HepG2 (cell line): Measurements from ENCODE around the gene PSKH1. TPM values are rescaled to one million over a fixed set of nuclear protein-coding genes. Genes with fewer than 3 reads are reported as not detected.

ENCODE experiments used
- GFI1 ChIP-seq: sonication (generic); formaldehyde crosslinking; IDR thresholded peaks from 2 replicates; pipeline ENCODE4 v1.5.0; 2020; ENCODE audit warnings: missing genetic modification reagents, mild to moderate bottlenecking, borderline replicate concordance
- HOXA3 ChIP-seq: sonication (generic); formaldehyde crosslinking; IDR thresholded peaks from 2 replicates; pipeline ENCODE4 v1.5.0; 2020; ENCODE audit warnings: missing genetic modification reagents
- KDM5B ChIP-seq: sonication (generic); formaldehyde crosslinking; IDR thresholded peaks from 2 replicates; pipeline ENCODE4 v1.4.0; 2020; ENCODE audit warnings: missing genetic modification reagents, mild to moderate bottlenecking, borderline replicate concordance
- KLF12 ChIP-seq: sonication (generic); formaldehyde crosslinking; IDR thresholded peaks from 2 replicates; pipeline ENCODE4 v1.4.0; 2020; ENCODE audit warnings: missing genetic modification reagents, borderline replicate concordance
- MXI1 ChIP-seq: IDR thresholded peaks from 3 replicates; pipeline ENCODE4 v1.6.1; 2012; ENCODE audit warnings: low read depth, low read length, inconsistent platforms, borderline replicate concordance
- NFKB2 ChIP-seq: sonication (generic); formaldehyde crosslinking; IDR thresholded peaks from 2 replicates; pipeline ENCODE4 v1.4.0; 2020; ENCODE audit warnings: missing genetic modification reagents, borderline replicate concordance
- NFYB ChIP-seq: sonication (generic); formaldehyde crosslinking; IDR thresholded peaks from 2 replicates; pipeline ENCODE4 v1.4.0; 2020; ENCODE audit warnings: missing genetic modification reagents
- SP140L ChIP-seq: sonication (generic); formaldehyde crosslinking; IDR thresholded peaks from 2 replicates; pipeline ENCODE4 v1.4.0; 2020; ENCODE audit warnings: missing genetic modification reagents, borderline replicate concordance
- SRSF4 ChIP-seq: fragments of 200-400 bp; formaldehyde crosslinking; IDR thresholded peaks from one replicate; pipeline ENCODE4 v1.6.1; 2018; ENCODE audit warnings: mild to moderate bottlenecking, low read depth, low read length, moderate library complexity; ENCODE audit not compliant: poor library complexity, severe bottlenecking
- TBX3 ChIP-seq: fragments of 450-650 bp; IDR thresholded peaks from 2 replicates; pipeline ENCODE4 v1.6.1; 2017; ENCODE audit warnings: antibody characterized with exemption, mild to moderate bottlenecking, inconsistent platforms, borderline replicate concordance
- THAP11 ChIP-seq: IDR thresholded peaks from 2 replicates; pipeline ENCODE4 v1.6.1; 2016; ENCODE audit warnings: missing biosample characterization, missing genetic modification reagents
- WIZ ChIP-seq: sonication (generic); formaldehyde crosslinking; IDR thresholded peaks from 2 replicates; pipeline ENCODE4 v1.5.1; 2020; ENCODE audit warnings: mild to moderate bottlenecking, missing genetic modification reagents
- YEATS4 ChIP-seq: sonication (generic); formaldehyde crosslinking; IDR thresholded peaks from 2 replicates; pipeline ENCODE4 v1.4.0; 2020; ENCODE audit warnings: missing genetic modification reagents, borderline replicate concordance
- ZBTB7B ChIP-seq: sonication (generic); formaldehyde crosslinking; IDR thresholded peaks from 2 replicates; pipeline ENCODE4 v1.4.0; 2020; ENCODE audit warnings: missing genetic modification reagents
- ZFP36L1 ChIP-seq: sonication (generic); formaldehyde crosslinking; IDR thresholded peaks from 2 replicates; pipeline ENCODE4 v1.8.0; 2022; ENCODE audit warnings: mild to moderate bottlenecking, missing genetic modification reagents, moderate library complexity
- ZFY ChIP-seq: sonication (generic); formaldehyde crosslinking; IDR thresholded peaks from 2 replicates; pipeline ENCODE4 v1.4.0; 2020; ENCODE audit warnings: missing genetic modification reagents
- ZNF143 ChIP-seq: sonication (generic); formaldehyde crosslinking; IDR thresholded peaks from 2 replicates; pipeline ENCODE4 v1.4.0; 2020; ENCODE audit warnings: missing genetic modification reagents
- ZNF569 ChIP-seq: sonication (generic); formaldehyde crosslinking; IDR thresholded peaks from 2 replicates; pipeline ENCODE4 v1.5.0; 2020; ENCODE audit warnings: mild to moderate bottlenecking, missing genetic modification reagents, moderate library complexity, borderline replicate concordance
- ZNF605 ChIP-seq: sonication (generic); formaldehyde crosslinking; IDR thresholded peaks from 2 replicates; pipeline ENCODE4 v1.8.0; 2022; ENCODE audit warnings: mild to moderate bottlenecking, missing genetic modification reagents
- ZNF607 ChIP-seq: sonication (generic); formaldehyde crosslinking; IDR thresholded peaks from 2 replicates; pipeline ENCODE4 v1.5.1; 2020; ENCODE audit warnings: missing genetic modification reagents, mild to moderate bottlenecking, borderline replicate concordance
- polyA plus RNA-seq, 8 experiments: library from polyadenylated mRNA; depleted of rRNA in 3 of 8; stranded (reverse) in 7 of 8; unstranded in 1 of 8; fragments of >200 nt; fragmentation: Illumina TruSeq in 4 of 8; extraction: Trizol in 4 of 8; gene quantifications; 2 replicates each; pipeline versions ENCODE4 v1.2.1 to v1.2.3, GENCODE V29; 2011 to 2016; ENCODE audit warnings: low read depth in 4 of 8, missing spikeins in 1 of 8, mixed read lengths in 1 of 8; ENCODE audit not compliant: insufficient read depth in 1 of 8
- total RNA-seq, 5 experiments: library from RNA; depleted of rRNA; stranded (reverse); fragments of >200 nt; fragmentation: Illumina TruSeq; extraction: Trizol; gene quantifications; 2 replicates each; pipeline ENCODE4 v1.2.3, GENCODE V29; 2016; ENCODE audit warnings: low read depth in 1 of 5
- TF ChIP-seq, protein P1 (sequence below): sonication (generic); formaldehyde crosslinking; IDR thresholded peaks from 2 replicates; pipeline ENCODE4 v1.4.0; 2020; ENCODE audit warnings: missing genetic modification reagents, borderline replicate concordance
- TF ChIP-seq, protein P2 (sequence below): sonication (generic); formaldehyde crosslinking; IDR thresholded peaks from 2 replicates; pipeline ENCODE4 v1.4.0; 2020; ENCODE audit warnings: mild to moderate bottlenecking, missing genetic modification reagents
- TF ChIP-seq, protein P3 (sequence below): sonication (generic); formaldehyde crosslinking; conservative IDR thresholded peaks from 2 replicates; pipeline ENCODE4 v1.4.0; 2020; ENCODE audit warnings: missing genetic modification reagents
- TF ChIP-seq, protein P4 (sequence below): sonication (generic); formaldehyde crosslinking; IDR thresholded peaks from 2 replicates; pipeline ENCODE4 v1.8.0; 2022; ENCODE audit warnings: mild to moderate bottlenecking, missing genetic modification reagents; ENCODE audit not compliant: insufficient replicate concordance

The PSKH1 gene
- total and polyA plus RNA-seq, 2 of the 13 experiments (the other 11 are each of a cell fraction or from before 2014, with no cell fraction given), result 8.4 to 19.1 TPM

DNA sequence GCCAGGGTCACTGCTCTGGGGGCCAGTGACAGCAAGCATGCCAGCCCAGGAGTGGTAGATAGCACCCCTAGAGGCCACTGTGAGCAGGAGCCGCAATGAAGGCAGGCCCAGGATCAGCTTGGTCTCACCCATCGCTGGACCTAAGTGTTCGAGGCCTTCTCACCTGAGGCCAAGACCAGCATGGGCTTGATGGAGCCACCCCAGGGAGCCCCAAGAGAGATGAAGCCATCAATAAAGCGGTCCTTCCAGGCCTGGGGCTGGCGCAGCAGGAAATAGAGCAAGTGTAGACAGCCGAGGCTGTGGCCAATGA, 49.1 kb downstream of the PSKH1 start (continued):
- TF ChIP-seq TBX3 (no peak), ZFP36L1 (CRISPR knock-in tag) (no peak), KLF12 (CRISPR knock-in tag) (0 out of 2 replicates have a peak, but pooled peaks have one; percentile 15), NFYB (no peak), SP140L (CRISPR knock-in tag) (no peak), NFKB2 (CRISPR knock-in tag) (0 out of 2 replicates have a peak, but pooled peaks have one; percentile 13), SRSF4 (no peak), WIZ (no peak), THAP11 (CRISPR knock-in tag) (no peak), ZFY (peak; percentile 48; the same call in 1 of the 2 replicates), GFI1 (CRISPR knock-in tag) (no peak), ZNF605 (no peak), ZNF607 (CRISPR knock-in tag) (no peak), ZNF143 (CRISPR knock-in tag) (no peak), ZNF569 (CRISPR knock-in tag) (no peak), KDM5B (CRISPR knock-in tag) (0 out of 2 replicates have a peak, but pooled peaks have one; percentile 10), ZBTB7B (no peak; the same call in 1 of the 2 replicates), MXI1 (peak; percentile 56; the same call in 1 of the 3 replicates), HOXA3 (CRISPR knock-in tag) (peak; percentile 14; the same call in 1 of the 2 replicates), YEATS4 (CRISPR knock-in tag) (no peak; the same call in 1 of the 2 replicates)
- TF ChIP-seq, protein P1, sequence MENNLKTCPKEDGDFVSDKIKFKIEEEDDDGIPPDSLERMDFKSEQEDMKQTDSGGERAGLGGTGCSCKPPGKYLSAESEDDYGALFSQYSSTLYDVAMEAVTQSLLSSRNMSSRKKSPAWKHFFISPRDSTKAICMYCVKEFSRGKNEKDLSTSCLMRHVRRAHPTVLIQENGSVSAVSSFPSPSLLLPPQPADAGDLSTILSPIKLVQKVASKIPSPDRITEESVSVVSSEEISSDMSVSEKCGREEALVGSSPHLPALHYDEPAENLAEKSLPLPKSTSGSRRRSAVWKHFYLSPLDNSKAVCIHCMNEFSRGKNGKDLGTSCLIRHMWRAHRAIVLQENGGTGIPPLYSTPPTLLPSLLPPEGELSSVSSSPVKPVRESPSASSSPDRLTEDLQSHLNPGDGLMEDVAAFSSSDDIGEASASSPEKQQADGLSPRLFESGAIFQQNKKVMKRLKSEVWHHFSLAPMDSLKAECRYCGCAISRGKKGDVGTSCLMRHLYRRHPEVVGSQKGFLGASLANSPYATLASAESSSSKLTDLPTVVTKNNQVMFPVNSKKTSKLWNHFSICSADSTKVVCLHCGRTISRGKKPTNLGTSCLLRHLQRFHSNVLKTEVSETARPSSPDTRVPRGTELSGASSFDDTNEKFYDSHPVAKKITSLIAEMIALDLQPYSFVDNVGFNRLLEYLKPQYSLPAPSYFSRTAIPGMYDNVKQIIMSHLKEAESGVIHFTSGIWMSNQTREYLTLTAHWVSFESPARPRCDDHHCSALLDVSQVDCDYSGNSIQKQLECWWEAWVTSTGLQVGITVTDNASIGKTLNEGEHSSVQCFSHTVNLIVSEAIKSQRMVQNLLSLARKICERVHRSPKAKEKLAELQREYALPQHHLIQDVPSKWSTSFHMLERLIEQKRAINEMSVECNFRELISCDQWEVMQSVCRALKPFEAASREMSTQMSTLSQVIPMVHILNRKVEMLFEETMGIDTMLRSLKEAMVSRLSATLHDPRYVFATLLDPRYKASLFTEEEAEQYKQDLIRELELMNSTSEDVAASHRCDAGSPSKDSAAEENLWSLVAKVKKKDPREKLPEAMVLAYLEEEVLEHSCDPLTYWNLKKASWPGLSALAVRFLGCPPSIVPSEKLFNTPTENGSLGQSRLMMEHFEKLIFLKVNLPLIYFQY (CRISPR knock-in tag), result no peak
- TF ChIP-seq, protein P2, sequence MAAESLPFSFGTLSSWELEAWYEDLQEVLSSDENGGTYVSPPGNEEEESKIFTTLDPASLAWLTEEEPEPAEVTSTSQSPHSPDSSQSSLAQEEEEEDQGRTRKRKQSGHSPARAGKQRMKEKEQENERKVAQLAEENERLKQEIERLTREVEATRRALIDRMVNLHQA (CRISPR knock-in tag), result no peak
- TF ChIP-seq, protein P3, sequence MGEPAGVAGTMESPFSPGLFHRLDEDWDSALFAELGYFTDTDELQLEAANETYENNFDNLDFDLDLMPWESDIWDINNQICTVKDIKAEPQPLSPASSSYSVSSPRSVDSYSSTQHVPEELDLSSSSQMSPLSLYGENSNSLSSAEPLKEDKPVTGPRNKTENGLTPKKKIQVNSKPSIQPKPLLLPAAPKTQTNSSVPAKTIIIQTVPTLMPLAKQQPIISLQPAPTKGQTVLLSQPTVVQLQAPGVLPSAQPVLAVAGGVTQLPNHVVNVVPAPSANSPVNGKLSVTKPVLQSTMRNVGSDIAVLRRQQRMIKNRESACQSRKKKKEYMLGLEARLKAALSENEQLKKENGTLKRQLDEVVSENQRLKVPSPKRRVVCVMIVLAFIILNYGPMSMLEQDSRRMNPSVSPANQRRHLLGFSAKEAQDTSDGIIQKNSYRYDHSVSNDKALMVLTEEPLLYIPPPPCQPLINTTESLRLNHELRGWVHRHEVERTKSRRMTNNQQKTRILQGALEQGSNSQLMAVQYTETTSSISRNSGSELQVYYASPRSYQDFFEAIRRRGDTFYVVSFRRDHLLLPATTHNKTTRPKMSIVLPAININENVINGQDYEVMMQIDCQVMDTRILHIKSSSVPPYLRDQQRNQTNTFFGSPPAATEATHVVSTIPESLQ (CRISPR knock-in tag), result no peak
- TF ChIP-seq, protein P4, sequence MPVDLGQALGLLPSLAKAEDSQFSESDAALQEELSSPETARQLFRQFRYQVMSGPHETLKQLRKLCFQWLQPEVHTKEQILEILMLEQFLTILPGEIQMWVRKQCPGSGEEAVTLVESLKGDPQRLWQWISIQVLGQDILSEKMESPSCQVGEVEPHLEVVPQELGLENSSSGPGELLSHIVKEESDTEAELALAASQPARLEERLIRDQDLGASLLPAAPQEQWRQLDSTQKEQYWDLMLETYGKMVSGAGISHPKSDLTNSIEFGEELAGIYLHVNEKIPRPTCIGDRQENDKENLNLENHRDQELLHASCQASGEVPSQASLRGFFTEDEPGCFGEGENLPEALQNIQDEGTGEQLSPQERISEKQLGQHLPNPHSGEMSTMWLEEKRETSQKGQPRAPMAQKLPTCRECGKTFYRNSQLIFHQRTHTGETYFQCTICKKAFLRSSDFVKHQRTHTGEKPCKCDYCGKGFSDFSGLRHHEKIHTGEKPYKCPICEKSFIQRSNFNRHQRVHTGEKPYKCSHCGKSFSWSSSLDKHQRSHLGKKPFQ (CRISPR knock-in tag), result no peak
